ENCODE measurements around the gene EIF2S2. TPM values are rescaled to one million over a fixed set of nuclear protein-coding genes. Genes with fewer than 3 reads are reported as not detected.
A peak's percentile ranks its signal among the peaks of the same experiment; 100 is the strongest.

Gene EIF2S2
- total RNA-seq, 2 donors from 2014 or later: 22.6 to 40.2 TPM

DNA sequence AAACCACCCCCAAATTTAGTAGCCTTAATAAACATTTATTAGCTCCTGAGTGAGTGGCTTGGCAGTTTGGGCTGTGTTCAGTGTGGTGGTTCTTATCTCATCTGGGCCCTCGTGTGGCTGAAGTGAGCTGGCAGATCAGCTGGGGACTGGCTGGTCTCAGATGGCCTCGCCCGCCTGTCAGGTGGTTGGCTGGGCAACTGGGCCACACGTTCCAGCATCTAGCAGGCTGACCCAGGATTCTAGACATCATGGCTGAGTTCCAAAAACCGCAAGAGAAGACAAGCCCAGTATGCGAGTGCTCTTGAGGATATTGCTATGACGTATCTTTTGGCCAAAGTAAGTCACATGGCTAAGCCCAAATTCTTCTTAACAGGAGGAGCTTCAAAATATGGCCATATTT lies 28.9 kb downstream of the EIF2S2 start:
- Histone ChIP-seq H3K4me1 (peaks cover 12% of the 10 kb centered on the region), H3K36me3 (replicated peaks in 1 of 2; ENCODE audit: insufficient read depth in 1 of 2, low read depth in 2 of 2) (peaks cover 0 to 2% of the 10 kb centered on the region in 2 donors)
- intact Hi-C loops (cut with DNase I): no loop called here

GRCh38 chr20:34082232-34082887 lies 29.7 kb downstream of the EIF2S2 start:
- ATAC-seq (no peak), DNase-seq (no peak)
- no peaks in the 10 kb centered on the region for H3K27me3 ChIP-seq
- H3K27ac ChIP-seq: peak overlapping the region in 3 of 4 donors; percentile 3 to 25 (median 15)
- 69 to 85% methylated on average over 3 to 8 of the region's 8 CpGs for WGBS, 2 donors
- intact Hi-C loops (cut with DNase I): no loop called here
- peaks cover 12% of the 10 kb centered on the region for H3K4me1 ChIP-seq
- TF ChIP-seq, protein P1, sequence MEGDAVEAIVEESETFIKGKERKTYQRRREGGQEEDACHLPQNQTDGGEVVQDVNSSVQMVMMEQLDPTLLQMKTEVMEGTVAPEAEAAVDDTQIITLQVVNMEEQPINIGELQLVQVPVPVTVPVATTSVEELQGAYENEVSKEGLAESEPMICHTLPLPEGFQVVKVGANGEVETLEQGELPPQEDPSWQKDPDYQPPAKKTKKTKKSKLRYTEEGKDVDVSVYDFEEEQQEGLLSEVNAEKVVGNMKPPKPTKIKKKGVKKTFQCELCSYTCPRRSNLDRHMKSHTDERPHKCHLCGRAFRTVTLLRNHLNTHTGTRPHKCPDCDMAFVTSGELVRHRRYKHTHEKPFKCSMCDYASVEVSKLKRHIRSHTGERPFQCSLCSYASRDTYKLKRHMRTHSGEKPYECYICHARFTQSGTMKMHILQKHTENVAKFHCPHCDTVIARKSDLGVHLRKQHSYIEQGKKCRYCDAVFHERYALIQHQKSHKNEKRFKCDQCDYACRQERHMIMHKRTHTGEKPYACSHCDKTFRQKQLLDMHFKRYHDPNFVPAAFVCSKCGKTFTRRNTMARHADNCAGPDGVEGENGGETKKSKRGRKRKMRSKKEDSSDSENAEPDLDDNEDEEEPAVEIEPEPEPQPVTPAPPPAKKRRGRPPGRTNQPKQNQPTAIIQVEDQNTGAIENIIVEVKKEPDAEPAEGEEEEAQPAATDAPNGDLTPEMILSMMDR (IDR thresholded peaks at IDR 0.05): no peak
- no peak for TF ChIP-seq POLR2A (IDR thresholded peaks at IDR 0.05)
- peaks cover 0 to 1% of the 10 kb centered on the region in 2 donors for H3K36me3 ChIP-seq (replicated peaks in 1 of 2; ENCODE audit: insufficient read depth in 1 of 2, low read depth in 2 of 2)
- no peaks in the 10 kb centered on the region for H3K9me3 ChIP-seq
- H3K4me3 ChIP-seq: no peak overlapping the region

More for the DNA sequence above, 28.9 kb downstream of the EIF2S2 start:
- H3K27me3 ChIP-seq: no peaks in the 10 kb centered on the region
- 13 to 22% methylated on average over 6 to 7 of the region's 7 CpGs for WGBS, 2 donors
- H3K4me3 ChIP-seq: no peak overlapping the region
- DNase-seq (peak; percentile 65 to 82 (median 76)), ATAC-seq (peak; percentile 85)
- peak overlapping the region in 3 of 4 donors; percentile 6 to 25 (median 15) for H3K27ac ChIP-seq
- TF ChIP-seq POLR2A (IDR thresholded peaks at IDR 0.05): no peak
- TF ChIP-seq, protein P1 (IDR thresholded peaks at IDR 0.05): peak in 4 of 7 experiments; percentile 22 to 32 (median 28)
- no peaks in the 10 kb centered on the region for H3K9me3 ChIP-seq

DNA sequence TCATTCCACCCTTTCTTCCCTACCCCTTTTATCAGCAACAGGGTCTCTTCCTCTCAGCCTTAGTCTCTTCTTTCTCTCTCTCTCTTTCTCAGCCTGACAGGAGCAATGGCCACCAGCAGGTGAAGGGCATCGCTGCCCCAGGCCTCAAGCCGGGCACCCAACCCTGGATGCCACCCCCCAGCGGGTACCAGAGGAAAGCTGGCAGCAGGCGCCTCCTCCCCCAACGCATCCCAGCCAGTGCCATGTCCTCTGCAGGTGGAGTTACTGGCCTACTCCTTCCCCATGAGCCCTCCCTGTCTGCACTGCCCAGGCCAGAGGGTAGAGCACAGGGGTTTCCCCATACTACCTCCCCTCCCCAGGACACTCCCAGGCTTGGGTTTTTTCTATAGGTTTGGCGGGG lies 32.2 kb downstream of the EIF2S2 start:
- Histone ChIP-seq H3K9me3 (no peaks in the 10 kb centered on the region), H3K36me3 (replicated peaks in 1 of 2; ENCODE audit: insufficient read depth in 1 of 2, low read depth in 2 of 2) (peaks cover 0 to 3% of the 10 kb centered on the region in 2 donors), H3K27me3 (no peaks in the 10 kb centered on the region), H3K27ac (no peak overlapping the region), H3K4me3 (no peak overlapping the region), H3K4me1 (peaks cover 12% of the 10 kb centered on the region)
- intact Hi-C loops (cut with DNase I): no loop called here
- 92 to 96% methylated on average over 6 of the region's 6 CpGs for WGBS, 2 donors
- no peak for TF ChIP-seq POLR2A (IDR thresholded peaks at IDR 0.05)
- no peak for DNase-seq
- ATAC-seq: no peak

GRCh38 chr20:34078540-34078939 lies 33.5 kb downstream of the EIF2S2 start:
- 87 to 92% methylated on average over 4 to 5 of the region's 5 CpGs for WGBS, 2 donors
- peaks cover 12% of the 10 kb centered on the region for H3K4me1 ChIP-seq
- intact Hi-C loops (cut with DNase I): no loop called here
- no peaks in the 10 kb centered on the region for H3K27me3 ChIP-seq
- peaks cover 0 to 3% of the 10 kb centered on the region in 2 donors for H3K36me3 ChIP-seq (replicated peaks in 1 of 2; ENCODE audit: insufficient read depth in 1 of 2, low read depth in 2 of 2)
- no peak overlapping the region for H3K27ac ChIP-seq
- no peaks in the 10 kb centered on the region for H3K9me3 ChIP-seq
- ATAC-seq: no peak
- no peak for TF ChIP-seq POLR2A (IDR thresholded peaks at IDR 0.05)
- TF ChIP-seq, protein P1 (IDR thresholded peaks at IDR 0.05): no peak
- DNase-seq: no peak
- no peak overlapping the region for H3K4me3 ChIP-seq

- 89 to 94% methylated on average over 20 of the region's 20 CpGs for WGBS, 2 donors
- no peak overlapping the region for H3K4me3 ChIP-seq
- intact Hi-C loops (cut with DNase I): no loop called here
- H3K36me3 ChIP-seq (replicated peaks in 1 of 2; ENCODE audit: insufficient read depth in 1 of 2, low read depth in 2 of 2): peaks cover 0 to 3% of the 10 kb centered on the region in 2 donors
- no peaks in the 10 kb centered on the region for H3K4me1 ChIP-seq
- H3K27me3 ChIP-seq: no peaks in the 10 kb centered on the region
- H3K27ac ChIP-seq: no peak overlapping the region
- no peak for ATAC-seq
- no peaks in the 10 kb centered on the region for H3K9me3 ChIP-seq
- no peak for DNase-seq
- TF ChIP-seq POLR2A (IDR thresholded peaks at IDR 0.05): no peak
Observed at GRCh38 chr20:34076952-34077351, 35.1 kb downstream of the EIF2S2 start.

DNA sequence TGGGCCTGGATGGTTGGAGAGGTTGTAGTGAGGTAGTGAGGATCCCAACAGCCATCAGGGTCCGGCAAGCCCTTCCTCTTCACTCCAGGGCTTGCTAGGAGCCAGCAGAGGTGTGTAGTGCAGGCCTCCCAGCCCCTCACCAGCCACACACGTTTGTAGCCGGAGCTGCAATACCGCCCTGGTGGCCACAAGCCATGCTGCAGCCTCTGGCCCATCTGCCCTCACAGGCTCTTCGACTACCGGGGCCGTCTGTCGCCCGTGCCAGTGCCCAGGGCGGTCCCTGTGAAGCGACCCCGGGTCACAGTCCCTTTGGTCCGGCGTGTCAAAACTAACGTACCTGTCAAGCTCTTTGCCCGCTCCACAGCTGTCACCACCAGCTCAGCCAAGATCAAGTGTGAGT lies 36.4 kb downstream of the EIF2S2 start:
- DNase-seq (no peak), ATAC-seq (no peak)
- H3K36me3 ChIP-seq (replicated peaks in 1 of 2; ENCODE audit: insufficient read depth in 1 of 2, low read depth in 2 of 2): peaks cover 0 to 3% of the 10 kb centered on the region in 2 donors
- H3K4me3 ChIP-seq: no peak overlapping the region
- H3K9me3 ChIP-seq: no peaks in the 10 kb centered on the region
- H3K27ac ChIP-seq: no peak overlapping the region
- 88 to 92% methylated on average over 12 to 16 of the region's 16 CpGs for WGBS, 2 donors
- no peaks in the 10 kb centered on the region for H3K27me3 ChIP-seq
- H3K4me1 ChIP-seq: no peaks in the 10 kb centered on the region
- no peak for TF ChIP-seq POLR2A (IDR thresholded peaks at IDR 0.05)
- TF ChIP-seq, protein P1 (IDR thresholded peaks at IDR 0.05): no peak
- intact Hi-C loops (cut with DNase I): no loop called here

Measured in body of pancreas (tissue), 4 donors.